GM10248 (cell line): ENCODE measurements around the gene RAB39A.

Experiments used
- CTCF ChIA-PET: fragments of 300-600 bp; sonication (Branson Sonifier 250); formaldehyde crosslinking; extraction: SDS; loops from one replicate; lab custom pipeline; 2021; ENCODE audit warnings: antibody characterized with exemption; lab: Yijun Ruan, JAX
- POLR2A ChIA-PET: fragments of 350-650 bp; sonication (Branson Sonifier 250); formaldehyde crosslinking; extraction: SDS; loops from one replicate; lab custom pipeline; 2020; ENCODE audit warnings: antibody characterized with exemption; lab: Yijun Ruan, JAX
- DNase-seq: peaks from one replicate; pipeline ENCODE4 v3.0.0; 2012; ENCODE audit errors: extremely low spot score
- TF ChIP-seq, protein P1 (sequence below): IDR thresholded peaks from 2 replicates; pipeline ENCODE4 v1.5.1; 2012; ENCODE audit warnings: mild to moderate bottlenecking, low read depth; ENCODE audit errors: extremely low read depth, missing control alignments, control extremely low read depth

RAB39A gene

DNA sequence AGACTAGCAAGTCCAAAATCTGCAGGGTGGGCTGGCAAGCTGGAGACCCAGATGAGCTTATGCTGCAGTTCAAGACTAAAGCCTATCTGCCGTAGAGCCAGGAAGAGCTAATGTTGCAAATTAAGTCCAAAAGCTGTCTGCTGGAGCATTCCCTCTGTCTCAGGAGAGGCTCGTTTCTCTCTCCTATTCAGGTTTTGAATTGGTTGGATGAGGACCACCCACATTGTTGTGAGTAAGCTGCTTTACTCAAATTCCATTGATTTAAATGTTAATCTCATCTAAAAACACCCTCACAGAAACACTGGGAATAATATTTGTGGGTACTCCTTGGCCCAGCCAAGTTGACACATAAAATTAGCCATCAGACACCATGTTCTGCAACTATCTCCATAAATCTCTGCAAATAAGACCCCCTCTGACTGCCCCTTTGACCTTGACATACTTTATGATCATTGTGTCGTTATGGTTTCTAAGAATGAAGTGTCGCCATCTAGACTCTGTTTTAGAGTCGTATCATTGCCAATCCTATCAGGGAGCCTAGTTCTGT is 63.7 kb downstream of the RAB39A start:
- TF ChIP-seq, protein P1, sequence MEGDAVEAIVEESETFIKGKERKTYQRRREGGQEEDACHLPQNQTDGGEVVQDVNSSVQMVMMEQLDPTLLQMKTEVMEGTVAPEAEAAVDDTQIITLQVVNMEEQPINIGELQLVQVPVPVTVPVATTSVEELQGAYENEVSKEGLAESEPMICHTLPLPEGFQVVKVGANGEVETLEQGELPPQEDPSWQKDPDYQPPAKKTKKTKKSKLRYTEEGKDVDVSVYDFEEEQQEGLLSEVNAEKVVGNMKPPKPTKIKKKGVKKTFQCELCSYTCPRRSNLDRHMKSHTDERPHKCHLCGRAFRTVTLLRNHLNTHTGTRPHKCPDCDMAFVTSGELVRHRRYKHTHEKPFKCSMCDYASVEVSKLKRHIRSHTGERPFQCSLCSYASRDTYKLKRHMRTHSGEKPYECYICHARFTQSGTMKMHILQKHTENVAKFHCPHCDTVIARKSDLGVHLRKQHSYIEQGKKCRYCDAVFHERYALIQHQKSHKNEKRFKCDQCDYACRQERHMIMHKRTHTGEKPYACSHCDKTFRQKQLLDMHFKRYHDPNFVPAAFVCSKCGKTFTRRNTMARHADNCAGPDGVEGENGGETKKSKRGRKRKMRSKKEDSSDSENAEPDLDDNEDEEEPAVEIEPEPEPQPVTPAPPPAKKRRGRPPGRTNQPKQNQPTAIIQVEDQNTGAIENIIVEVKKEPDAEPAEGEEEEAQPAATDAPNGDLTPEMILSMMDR, result no peak
- DNase-seq, result no peak
- ChIA-PET CTCF (interaction anchor here (1.4 kb wide), 1 partner anchor 17 kb away, joined by 3 read pairs; no protein-coding TSS in a partner anchor), POLR2A (no interaction called here)

GRCh38 chr11:107996006-107996776 is 67.9 kb downstream of the RAB39A start:
- POLR2A ChIA-PET, result interaction anchor here (0.6 kb wide), 1 partner anchor 222 kb away, joined by 3 read pairs; no protein-coding TSS in a partner anchor
- DNase-seq, result no peak
- CTCF ChIA-PET, result interaction anchor here (8.3 kb wide), 1 partner anchor 13 kb away, joined by 55 read pairs; the partner anchor contains the start of gene CUL5
- TF ChIP-seq, protein P1, result no peak

GRCh38 chr11:107998761-107999160 is 70.5 kb downstream of the RAB39A start:
- no peak for DNase-seq
- TF ChIP-seq, protein P1, result no peak
- CTCF ChIA-PET, result interaction anchor here (0.7 to 8.3 kb wide), 4 partner anchors 9 to 82 kb away, joined by 3 to 55 read pairs (median 3); partner anchors contain the start of gene CUL5
- POLR2A ChIA-PET, result no interaction called here

DNA sequence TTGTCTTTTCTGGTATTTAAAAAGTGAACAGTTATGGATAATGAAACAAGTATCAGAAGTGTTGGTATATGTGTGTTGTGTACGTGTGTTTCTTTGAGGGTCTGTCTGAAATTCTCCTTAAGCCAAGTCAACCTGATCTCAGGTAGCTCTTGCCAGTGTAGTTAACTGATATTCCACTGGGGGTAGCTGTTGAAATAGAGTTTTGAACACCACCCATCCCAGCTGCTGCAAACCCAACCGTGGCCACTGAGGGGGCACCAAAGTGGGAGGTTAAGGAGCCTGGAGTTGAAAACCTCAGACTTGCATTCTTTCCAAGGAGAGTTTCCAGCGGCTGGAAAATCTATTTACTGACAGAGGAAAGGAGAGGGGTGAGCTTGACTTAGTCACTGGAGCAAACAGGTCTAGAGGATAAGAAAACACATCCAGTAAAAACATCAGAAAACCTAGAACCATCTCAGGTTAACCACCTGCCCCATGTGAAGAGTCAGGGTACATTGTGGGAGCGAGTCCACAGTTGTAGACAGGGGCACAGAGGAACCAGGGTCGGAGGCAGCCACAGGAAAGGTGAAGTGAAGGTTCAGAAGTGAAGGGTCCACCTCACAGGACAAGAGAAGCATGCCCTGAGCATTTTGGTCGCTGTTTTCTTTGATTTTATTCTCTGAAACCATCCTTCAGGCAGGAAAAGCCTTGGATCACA is 71.7 kb downstream of the RAB39A start:
- DNase-seq, result peak; percentile 72
- ChIA-PET CTCF (interaction anchor here (0.6 to 8.3 kb wide), 7 partner anchors 9 to 649 kb away, joined by 3 to 55 read pairs (median 4); partner anchors contain the start of gene CUL5), POLR2A (no interaction called here)
- TF ChIP-seq, protein P1, result peak; percentile 51

GRCh38 chr11:108002476-108002875 is 74.2 kb downstream of the RAB39A start:
- TF ChIP-seq, protein P1, result no peak
- ChIA-PET POLR2A (interaction anchor here (1.0 kb wide), 1 partner anchor 13 kb away, joined by 3 read pairs; no protein-coding TSS in a partner anchor), CTCF (interaction anchor here (1.1 to 2.1 kb wide), 3 partner anchors 9 to 16 kb away, joined by 5 to 7 read pairs (median 6); no protein-coding TSS in a partner anchor)
- no peak for DNase-seq

GRCh38 chr11:108003623-108004022 is 75.4 kb downstream of the RAB39A start:
- ChIA-PET CTCF (interaction anchor here (1.1 to 2.1 kb wide), 3 partner anchors 10 to 17 kb away, joined by 5 to 7 read pairs (median 6); no protein-coding TSS in a partner anchor), POLR2A (interaction anchor here (1.0 kb wide), 1 partner anchor 12 kb away, joined by 3 read pairs; no protein-coding TSS in a partner anchor)
- TF ChIP-seq, protein P1, result no peak
- DNase-seq, result no peak
